ENCODE results near the gene SLC44A3.

SLC44A3 gene

GRCh38 chr1:94819945-94820746, at the start of gene SLC44A3:
Gene SLC44A3, plus strand, starts transcription at chr1:94820357. Its CDS starts 95 bp downstream, at chr1:94820452.
- DNase-seq, result peak; percentile 12

- DNase-seq, result no peak
Measured at GRCh38 chr1:94772230-94772641, 47.9 kb upstream of the SLC44A3 start.

GRCh38 chr1:94772845-94773244, 47.3 kb upstream of the SLC44A3 start:
- DNase-seq, result no peak

GRCh38 chr1:94773296-94773809, 46.8 kb upstream of the SLC44A3 start:
- no peak for DNase-seq

GRCh38 chr1:94773931-94774422, 46.2 kb upstream of the SLC44A3 start:
- no peak for DNase-seq

- DNase-seq, result no peak
Measured at GRCh38 chr1:94776474-94776873, 43.7 kb upstream of the SLC44A3 start.

GRCh38 chr1:94777281-94777680, 42.9 kb upstream of the SLC44A3 start:
- DNase-seq, result no peak

- no peak for DNase-seq
Measured at GRCh38 chr1:94778808-94779207, 41.3 kb upstream of the SLC44A3 start.

GRCh38 chr1:94783342-94784189, 36.6 kb upstream of the SLC44A3 start:
- no peak for DNase-seq

GRCh38 chr1:94784190-94784515, 36.0 kb upstream of the SLC44A3 start:
- DNase-seq, result no peak

- no peak for DNase-seq
Measured at GRCh38 chr1:94787691-94788090, 32.5 kb upstream of the SLC44A3 start.

- no peak for DNase-seq
Measured at GRCh38 chr1:94790246-94790645, 29.9 kb upstream of the SLC44A3 start.

GRCh38 chr1:94790670-94791069, 29.5 kb upstream of the SLC44A3 start:
- DNase-seq, result no peak

GRCh38 chr1:94792473-94793295, 27.5 kb upstream of the SLC44A3 start:
- no peak for DNase-seq

- no peak for DNase-seq
Measured at GRCh38 chr1:94793296-94793656, 26.9 kb upstream of the SLC44A3 start.

- no peak for DNase-seq
Measured at GRCh38 chr1:94795434-94795833, 24.7 kb upstream of the SLC44A3 start.

GRCh38 chr1:94796266-94796665, 23.9 kb upstream of the SLC44A3 start:
- no peak for DNase-seq

- DNase-seq, result no peak
Measured at GRCh38 chr1:94797291-94797690, 22.9 kb upstream of the SLC44A3 start.

- DNase-seq, result no peak
Measured at GRCh38 chr1:94798054-94798453, 22.1 kb upstream of the SLC44A3 start.

- no peak for DNase-seq
Measured at GRCh38 chr1:94798462-94798861, 21.7 kb upstream of the SLC44A3 start.

- DNase-seq, result no peak
Measured at GRCh38 chr1:94799206-94799605, 21.0 kb upstream of the SLC44A3 start.

GRCh38 chr1:94801919-94802546, 18.1 kb upstream of the SLC44A3 start:
- DNase-seq, result no peak
